Right lobe of liver (tissue), 4 donors: Measurements from ENCODE around the gene MUSTN1.

ENCODE experiments used
- CTCF ChIP-seq, 4 donors: fragments of 200-600 bp in 3 of 4; fragments of 450-650 bp in 1 of 4; IDR thresholded peaks; one replicate each; pipeline versions ENCODE4 v1.5.1 to v1.8.0; 2016 to 2022; ENCODE audit warnings: antibody characterized with exemption in 4 of 4, mild to moderate bottlenecking in 2 of 4
- POLR2A ChIP-seq: fragments of 450-650 bp; IDR thresholded peaks from one replicate; pipeline ENCODE4 v1.6.1; 2017; ENCODE audit warnings: antibody characterized with exemption, mild to moderate bottlenecking
- donor health status: DM: no; HTN: no; CAD: no.
- donor health status: DM: no; HTN: no; CAD: no.
- donor health status: DM: no; HTN: yes; CAD: no.

- TF ChIP-seq CTCF (IDR thresholded peaks at IDR 0.05): no peak
- TF ChIP-seq POLR2A: no peak
These were observed 19.2 kb upstream of the MUSTN1 start for GRCh38 chr3:52854013-52854412.
